A549 (cell line): ENCODE data around the gene TNFSF8. TPM values are rescaled to one million over a fixed set of nuclear protein-coding genes. Genes with fewer than 3 reads are reported as not detected.

Experiments used
- ATAC-seq, 2 experiments: fragments of 200-7000 bp in 1 of 2; fragments of >200 bp in 1 of 2; cut with Nextera tagmentation in 1 of 2; cut with Tn5 transposase in 1 of 2; 3 replicates each; pipeline versions ENCODE4 v1.8.0 to v1.9.1; 2018 to 2020; ENCODE audit warnings: mild to moderate bottlenecking in 1 of 2, moderate library complexity in 1 of 2
- CTCF ChIA-PET: fragments of 300-600 bp; sonication (Branson Sonifier 250); formaldehyde crosslinking; extraction: SDS; loops from one replicate; lab custom pipeline; 2021; ENCODE audit warnings: antibody characterized with exemption, inconsistent platforms; lab: Yijun Ruan, JAX
- POLR2A ChIA-PET: fragments of 350-600 bp; formaldehyde crosslinking; extraction: SDS; loops from one replicate; lab custom pipeline; 2021; ENCODE audit warnings: antibody characterized with exemption, inconsistent platforms; lab: Yijun Ruan, JAX
- DNase-seq, 2 experiments: peaks; one replicate each; pipeline versions ENCODE4 v3.0.0 to v3.0.0-alpha.2; 2011 to 2016; ENCODE audit warnings: low read depth in 1 of 2, low spot score in 1 of 2
- FAIRE-seq: peaks from 2 replicates; lab custom pipeline; 2011; peaks lifted over from hg19 to GRCh38; lab: Jason Lieb, UNC
- H3K27ac ChIP-seq, 2 experiments: fragments of >200 bp; sonication (Bioruptor Twin); formaldehyde crosslinking; 3 replicates each; pipeline ENCODE4 v1.5.1; 2016 to 2017
- H3K4me1 ChIP-seq: fragments of >200 bp; sonication (Bioruptor Twin); formaldehyde crosslinking; 3 replicates; pipeline ENCODE4 v1.6.1; 2016
- H3K4me2 ChIP-seq: fragments of >200 bp; sonication (Bioruptor Twin); formaldehyde crosslinking; 3 replicates; pipeline ENCODE4 v1.6.1; 2016
- H3K4me3 ChIP-seq: fragments of >200 bp; sonication (Bioruptor Twin); formaldehyde crosslinking; 3 replicates; pipeline ENCODE4 v1.5.1; 2016
- H3K9me3 ChIP-seq: fragments of >200 bp; sonication (Bioruptor Twin); formaldehyde crosslinking; 3 replicates; pipeline ENCODE4 v1.6.1; 2016
- BCL3 ChIP-seq: fragments of >200 bp; sonication (Bioruptor Twin); formaldehyde crosslinking; IDR thresholded peaks from 3 replicates; pipeline ENCODE4 v1.6.1; 2016
- BHLHE40 ChIP-seq: IDR thresholded peaks from 2 replicates; pipeline ENCODE4 v1.6.1; 2012; ENCODE audit warnings: low read depth, low read length, inconsistent platforms
- CBX2 ChIP-seq: fragments of 200-600 bp; sonication (generic); IDR thresholded peaks from 2 replicates; pipeline ENCODE4 v1.6.1; 2016; ENCODE audit warnings: low read depth, mild to moderate bottlenecking, borderline replicate concordance
- CHD2 ChIP-seq: fragments of 150-350 bp; IDR thresholded peaks from 2 replicates; pipeline ENCODE4 v1.6.1; 2014; ENCODE audit warnings: low read length; ENCODE audit not compliant: partially characterized antibody
- EHF ChIP-seq: fragments of 250-450 bp; sonication (Bioruptor Pico); IDR thresholded peaks from 2 replicates; pipeline ENCODE4 v1.5.0; 2020; ENCODE audit warnings: mild to moderate bottlenecking
- ELK1 ChIP-seq: fragments of 150-350 bp; IDR thresholded peaks from 2 replicates; pipeline ENCODE4 v1.6.1; 2014; ENCODE audit warnings: low read depth, mild to moderate bottlenecking, low read length
- EP300 ChIP-seq, 2 experiments: fragments of >200 bp; sonication (Bioruptor Twin); formaldehyde crosslinking; IDR thresholded peaks; 2 replicates in 1 of 2; 3 replicates in 1 of 2; pipeline ENCODE4 v1.6.1; 2016 to 2017
- HDAC2 ChIP-seq: fragments of 200-600 bp; sonication (generic); IDR thresholded peaks from 2 replicates; pipeline ENCODE4 v1.6.1; 2016
- HES2 ChIP-seq: fragments of >200 bp; sonication (Bioruptor Twin); formaldehyde crosslinking; IDR thresholded peaks from 2 replicates; pipeline ENCODE4 v1.6.1; 2016
- HOXB5 ChIP-seq: fragments of 250-450 bp; sonication (Bioruptor Pico); IDR thresholded peaks from 2 replicates; pipeline ENCODE4 v1.5.0; 2020; ENCODE audit warnings: mild to moderate bottlenecking, moderate library complexity
- JUN ChIP-seq, 2 experiments: fragments of >200 bp; sonication (Bioruptor Twin); formaldehyde crosslinking; IDR thresholded peaks; 2 replicates in 1 of 2; 3 replicates in 1 of 2; pipeline ENCODE4 v1.6.1; 2016 to 2017
- KDM1A ChIP-seq: fragments of 200-600 bp; sonication (generic); IDR thresholded peaks from 2 replicates; pipeline ENCODE4 v1.6.1; 2016; ENCODE audit warnings: low read depth, mild to moderate bottlenecking
- NPAS2 ChIP-seq: fragments of 250-450 bp; sonication (Bioruptor Pico); IDR thresholded peaks from 2 replicates; pipeline ENCODE4 v1.8.0; 2022; ENCODE audit warnings: mild to moderate bottlenecking, moderate library complexity, borderline replicate concordance
- PBX3 ChIP-seq: IDR thresholded peaks from 2 replicates; pipeline ENCODE4 v1.6.1; 2012
- RCOR1 ChIP-seq: fragments of 150-350 bp; IDR thresholded peaks from 2 replicates; pipeline ENCODE4 v1.6.1; 2014; ENCODE audit warnings: antibody characterized with exemption, low read length, low read depth
- RFX5 ChIP-seq: fragments of 450-650 bp; IDR thresholded peaks from 2 replicates; pipeline ENCODE4 v1.7.1; 2014; ENCODE audit warnings: antibody characterized with exemption, mild to moderate bottlenecking, moderate library complexity
- RNF2 ChIP-seq: fragments of 200-600 bp; sonication (generic); IDR thresholded peaks from 2 replicates; pipeline ENCODE4 v1.6.1; 2016; ENCODE audit warnings: low read depth, mild to moderate bottlenecking, antibody characterized with exemption, moderate library complexity, borderline replicate concordance
- SMC3 ChIP-seq: fragments of >200 bp; sonication (Bioruptor Twin); formaldehyde crosslinking; IDR thresholded peaks from 3 replicates; pipeline ENCODE4 v1.6.1; 2018; ENCODE audit warnings: inconsistent platforms
- SREBF2 ChIP-seq: fragments of 450-650 bp; IDR thresholded peaks from 2 replicates; pipeline ENCODE4 v1.6.1; 2014; ENCODE audit warnings: mild to moderate bottlenecking, moderate library complexity
- TFCP2L1 ChIP-seq: fragments of 250-450 bp; sonication (Bioruptor Pico); IDR thresholded peaks from 2 replicates; pipeline ENCODE4 v1.5.0; 2021; ENCODE audit warnings: mild to moderate bottlenecking
- USF2 ChIP-seq: fragments of 450-650 bp; IDR thresholded peaks from 2 replicates; pipeline ENCODE4 v1.6.1; 2014; ENCODE audit warnings: antibody characterized with exemption
- ZC3H11A ChIP-seq: fragments of 450-650 bp; IDR thresholded peaks from 2 replicates; pipeline ENCODE4 v1.6.1; 2014; ENCODE audit warnings: antibody characterized with exemption, mild to moderate bottlenecking
- ZFP36 ChIP-seq: fragments of 450-650 bp; IDR thresholded peaks from 2 replicates; pipeline ENCODE4 v1.6.1; 2014; ENCODE audit warnings: borderline replicate concordance; ENCODE audit not compliant: partially characterized antibody
- ZNF302 ChIP-seq: fragments of 250-450 bp; sonication (Bioruptor Pico); IDR thresholded peaks from 2 replicates; pipeline ENCODE4 v1.9.0; 2021; ENCODE audit warnings: inconsistent platforms, mild to moderate bottlenecking, moderate library complexity
- WGBS: methylation state at CpG from one replicate; pipeline ENCODE4 v1.1.6; 2017; ENCODE audit errors: missing lambda C conversion rate; 5-methylcytosine and 5-hydroxymethylcytosine counted together
- polyA plus RNA-seq, 4 experiments: library from polyadenylated mRNA; depleted of rRNA in 3 of 4; stranded (reverse); fragments of >200 nt; fragmentation: RNase III in 1 of 4; extraction: RNeasy Plus Mini Kit Qiagen cat#74134 plus additional on column Dnase treatment in 1 of 4; gene quantifications; 2 replicates in 3 of 4; 3 replicates in 1 of 4; pipeline ENCODE4 v1.2.3, GENCODE V29; 2011 to 2017
- TF ChIP-seq, protein P1 (sequence below): fragments of 250-450 bp; sonication (Bioruptor Pico); IDR thresholded peaks from 2 replicates; pipeline ENCODE4 v1.5.0; 2021; ENCODE audit warnings: mild to moderate bottlenecking, moderate library complexity, borderline replicate concordance
- TF ChIP-seq, protein P2 (sequence below): fragments of 250-450 bp; sonication (Bioruptor Pico); IDR thresholded peaks from 2 replicates; pipeline ENCODE4 v1.5.0; 2020; ENCODE audit warnings: low read depth, mild to moderate bottlenecking, moderate library complexity

TNFSF8 gene
- polyA plus RNA-seq, 2 of the 4 experiments (the other 2 are of a cell fraction), result not detected

- DNase-seq, result no peak
- no peak for FAIRE-seq
- ChIA-PET POLR2A (no interaction called here), CTCF (interaction anchor here (0.9 to 2.3 kb wide), 3 partner anchors 9 to 16 kb away, joined by 4 to 13 read pairs (median 7); no protein-coding TSS in a partner anchor)
- 0 out of 6 replicates have a peak, but pooled peaks of 1 of the 2 experiments have one; percentile 24 for ATAC-seq
- Histone ChIP-seq H3K4me1 (peaks cover 44% of the 10 kb centered on the region), H3K27ac (peak overlapping the region; percentile 65 to 77), H3K4me3 (no peak overlapping the region), H3K4me2 (peak overlapping the region; percentile 30), H3K9me3 (no peaks in the 10 kb centered on the region)
- TF ChIP-seq ZC3H11A, result no peak
- TF ChIP-seq EP300 (IDR thresholded peaks at IDR 0.05), result no peak
- no peak for TF ChIP-seq BCL3
- TF ChIP-seq, protein P1, sequence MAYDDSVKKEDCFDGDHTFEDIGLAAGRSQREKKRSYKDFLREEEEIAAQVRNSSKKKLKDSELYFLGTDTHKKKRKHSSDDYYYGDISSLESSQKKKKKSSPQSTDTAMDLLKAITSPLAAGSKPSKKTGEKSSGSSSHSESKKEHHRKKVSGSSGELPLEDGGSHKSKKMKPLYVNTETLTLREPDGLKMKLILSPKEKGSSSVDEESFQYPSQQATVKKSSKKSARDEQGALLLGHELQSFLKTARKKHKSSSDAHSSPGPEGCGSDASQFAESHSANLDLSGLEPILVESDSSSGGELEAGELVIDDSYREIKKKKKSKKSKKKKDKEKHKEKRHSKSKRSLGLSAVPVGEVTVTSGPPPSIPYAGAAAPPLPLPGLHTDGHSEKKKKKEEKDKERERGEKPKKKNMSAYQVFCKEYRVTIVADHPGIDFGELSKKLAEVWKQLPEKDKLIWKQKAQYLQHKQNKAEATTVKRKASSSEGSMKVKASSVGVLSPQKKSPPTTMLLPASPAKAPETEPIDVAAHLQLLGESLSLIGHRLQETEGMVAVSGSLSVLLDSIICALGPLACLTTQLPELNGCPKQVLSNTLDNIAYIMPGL (CRISPR knock-in tag), result no peak
- TF ChIP-seq HES2, result no peak
- TF ChIP-seq ELK1, result no peak
- no peak for TF ChIP-seq CHD2
- no peak for TF ChIP-seq RNF2
- no peak for TF ChIP-seq RFX5
- no peak for TF ChIP-seq HOXB5 (CRISPR knock-in tag)
- TF ChIP-seq USF2, result no peak
- TF ChIP-seq ZFP36, result no peak
- TF ChIP-seq NPAS2 (CRISPR knock-in tag), result no peak
- no peak for TF ChIP-seq RCOR1
- no peak for TF ChIP-seq TFCP2L1 (CRISPR knock-in tag)
- no peak for TF ChIP-seq JUN (IDR thresholded peaks at IDR 0.05)
- 45% methylated on average over 3 of the region's 3 CpGs for WGBS
These were observed 36.2 kb downstream of the TNFSF8 start for GRCh38 chr9:114894206-114894605.

DNA sequence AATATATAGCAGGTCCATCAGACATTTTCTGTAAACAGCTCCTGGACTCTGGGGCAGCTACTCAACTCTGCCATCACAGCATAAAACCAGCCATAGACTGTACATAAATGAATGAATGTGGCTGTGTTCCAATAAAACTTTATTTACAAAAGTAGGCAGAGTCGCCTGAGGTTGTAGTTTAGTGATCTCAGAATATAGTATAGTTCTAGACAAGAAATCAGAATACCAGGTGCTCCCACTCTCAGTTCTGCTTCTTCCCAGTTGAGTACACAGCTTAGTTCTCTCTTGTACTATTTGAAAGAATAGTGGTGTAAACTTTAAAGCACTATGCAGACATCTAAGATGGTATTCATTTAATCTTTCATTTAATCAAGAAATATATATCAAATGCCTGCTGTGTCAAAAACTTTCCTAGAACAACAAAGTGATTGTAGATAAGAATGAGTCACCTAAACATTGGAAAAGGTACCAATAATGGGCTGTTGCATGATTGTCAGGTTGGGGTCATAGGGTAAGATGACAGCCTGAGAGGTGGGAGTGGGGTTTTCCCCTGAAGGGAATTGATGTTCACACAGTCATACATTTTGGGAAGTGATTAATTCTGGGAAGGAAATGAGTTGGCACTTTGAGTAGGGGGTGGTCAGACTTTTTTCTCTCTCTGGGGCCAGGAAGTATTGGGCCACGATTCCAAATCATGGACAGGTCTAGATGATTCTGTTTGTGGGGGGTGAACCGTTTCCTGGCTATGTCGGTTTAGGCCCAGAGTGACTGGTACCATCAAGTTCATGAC, 37.0 kb downstream of the TNFSF8 start:
- ChIA-PET CTCF (interaction anchor here (0.6 to 2.4 kb wide), 5 partner anchors 10 to 1755 kb away, joined by 3 to 11 read pairs (median 4); partner anchors contain the start of gene TEX48), POLR2A (no interaction called here)
- FAIRE-seq (no peak), ATAC-seq (no peak), DNase-seq (no peak)
- Histone ChIP-seq H3K9me3 (no peaks in the 10 kb centered on the region), H3K4me2 (no peak overlapping the region), H3K27ac (peak overlapping the region; percentile 65 to 77; a peak in 5 of 6 replicates), H3K4me1 (peaks cover 47% of the 10 kb centered on the region), H3K4me3 (no peak overlapping the region)
- TF ChIP-seq PBX3 (no peak), SMC3 (no peak), ZNF302 (CRISPR knock-in tag) (no peak), SREBF2 (no peak), HDAC2 (no peak), CBX2 (no peak), KDM1A (no peak), BHLHE40 (no peak), RCOR1 (no peak), EHF (CRISPR knock-in tag) (no peak)
- TF ChIP-seq, protein P2, sequence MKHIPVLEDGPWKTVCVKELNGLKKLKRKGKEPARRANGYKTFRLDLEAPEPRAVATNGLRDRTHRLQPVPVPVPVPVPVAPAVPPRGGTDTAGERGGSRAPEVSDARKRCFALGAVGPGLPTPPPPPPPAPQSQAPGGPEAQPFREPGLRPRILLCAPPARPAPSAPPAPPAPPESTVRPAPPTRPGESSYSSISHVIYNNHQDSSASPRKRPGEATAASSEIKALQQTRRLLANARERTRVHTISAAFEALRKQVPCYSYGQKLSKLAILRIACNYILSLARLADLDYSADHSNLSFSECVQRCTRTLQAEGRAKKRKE (CRISPR knock-in tag), result no peak
- WGBS, result 71% methylated on average over 4 of the region's 4 CpGs
